Measurements from ENCODE around the gene TUBB8B.
"Not testable (repeated sequence)": the region's sequence is repeated elsewhere in the genome, so short reads cannot be mapped to it uniquely, and the experiment has no call there.

TUBB8B gene

GRCh38 chr18:9937-10336 is 39.5 kb downstream of the TUBB8B start:
- H3K9ac ChIP-seq (ENCODE audit: low read length); H3K4me3 ChIP-seq (ENCODE audit: low read length); H3K27me3 ChIP-seq (ENCODE audit: control insufficient read depth, insufficient read depth, low read length); H3K36me3 ChIP-seq (ENCODE audit: control insufficient read depth, insufficient read depth, low read length); H3K9me3 ChIP-seq (ENCODE audit: control insufficient read depth, low read length); H3K4me1 ChIP-seq (ENCODE audit: control insufficient read depth, insufficient read depth, low read length): not testable (repeated sequence)
